Ovary (tissue), 9 donors: ENCODE measurements around the gene PTX4. TPM values are rescaled to one million over a fixed set of nuclear protein-coding genes. Genes with fewer than 3 reads are reported as not detected.

Source experiments
- DNase-seq, 5 donors: peaks; one replicate each; pipeline ENCODE4 v3.0.0-alpha.2; 2019 to 2020
- H3K27ac ChIP-seq, 2 donors: fragments of 200-600 bp; one replicate each; pipeline versions ENCODE4 v1.5.1 to v1.8.0; 2019 to 2022
- H3K27me3 ChIP-seq: fragments of 200-600 bp; one replicate; pipeline ENCODE4 v1.8.0; 2022
- H3K36me3 ChIP-seq: fragments of 200-600 bp; sonication (generic); one replicate; pipeline ENCODE4 v1.5.1; 2019
- H3K4me1 ChIP-seq: one replicate; pipeline ENCODE4 v1.8.1; 2013; ENCODE audit warnings: mild to moderate bottlenecking, moderate library complexity; ENCODE audit not compliant: insufficient read depth
- H3K4me3 ChIP-seq: fragments of 200-600 bp; sonication (generic); one replicate; pipeline ENCODE4 v1.5.1; 2017
- H3K9me3 ChIP-seq, 2 donors: fragments of 200-600 bp in 1 of 2; sonication (generic) in 1 of 2; one replicate each; pipeline versions ENCODE4 v1.5.1 to v1.8.1; 2013 to 2019; ENCODE audit warnings: mild to moderate bottlenecking in 1 of 2, moderate library complexity in 1 of 2
- CTCF ChIP-seq, 3 donors: fragments of 450-650 bp in 2 of 3; fragments of 200-600 bp in 1 of 3; IDR thresholded peaks; one replicate each; pipeline versions ENCODE4 v1.5.1 to v1.8.0; 2016 to 2022; ENCODE audit warnings: antibody characterized with exemption in 3 of 3, mild to moderate bottlenecking in 1 of 3
- EP300 ChIP-seq: sonication (generic); formaldehyde crosslinking; IDR thresholded peaks from one replicate; pipeline ENCODE4 v1.6.1; 2017; ENCODE audit warnings: antibody characterized with exemption
- POLR2A ChIP-seq: fragments of 450-650 bp; IDR thresholded peaks from one replicate; pipeline ENCODE4 v1.6.1; 2017; ENCODE audit warnings: antibody characterized with exemption, mild to moderate bottlenecking, moderate library complexity
- WGBS, 3 donors: extraction: QIAGEN DNeasy Blood & Tissue Kit in 1 of 3; methylation state at CpG; one replicate each; pipeline versions ENCODE4 v1.1.5 to v1.1.7; 2013 to 2017; 5-methylcytosine and 5-hydroxymethylcytosine counted together
- intact Hi-C, 4 donors: fragments of 100-400 bp; cut with DNase I; formaldehyde crosslinking; loops; one replicate each; pipeline versions ENCODE4 v1.11.0 to v1.15.1; 2022 to 2023
- polyA plus RNA-seq, 2 donors: library from polyadenylated mRNA; stranded (reverse); fragments of 200-250 nt in 1 of 2; fragments of 350-450 nt in 1 of 2; fragmentation: Illumina TruSeq in 1 of 2; extraction: RNeasy Lipid Tissue Mini Kit (QIAGEN cat#74804) in 1 of 2; gene quantifications; one replicate each; pipeline ENCODE4 v1.2.3, GENCODE V29; 2013 to 2014
- total RNA-seq, 7 donors: library from RNA; depleted of rRNA in 2 of 7; stranded (reverse); fragments of >200 nt in 2 of 7; fragmentation: NEBNext Ultra II Directional in 3 of 7; extraction: Animal tissue kit (Norgen Biotek cat#: 25700) in 3 of 7; gene quantifications; one replicate each; pipeline versions ENCODE4 v1.1.0 to v1.2.4, GENCODE V29; 2016 to 2023
- donor health status: DM: no; HTN: no; CAD: no; lungs with moderate emphysema.
- donor health status: DM: no; HTN: no; CAD: no.
- donor health status: Bipolar disorder and iron deficiency.
- donor health status: DM: yes; HTN: yes; CAD: no.
- donor health status: DM: no; HTN: no; CAD: no.
- donor health status: DM: yes; HTN: yes; CAD: no.

The PTX4 gene
- total and polyA plus RNA-seq, 9 donors = 0.05 to 0.40 (median 0.15) TPM; not detected in 6

- Histone ChIP-seq H3K27me3 (no peaks in the 10 kb centered on the region), H3K9me3 (no peaks in the 10 kb centered on the region), H3K36me3 (no peaks in the 10 kb centered on the region), H3K4me1 (peaks cover 3% of the 10 kb centered on the region), H3K4me3 (no peak overlapping the region), H3K27ac (no peak overlapping the region)
- no peak for DNase-seq
- WGBS, 3 donors = 84 to 94% (median 85%) methylated on average over 8 to 25 of the region's 25 CpGs
- TF ChIP-seq CTCF (IDR thresholded peaks at IDR 0.05) (no peak), POLR2A (no peak), EP300 (no peak)
- intact Hi-C loops = no loop called here
These were observed 43.1 kb downstream of the PTX4 start for GRCh38 chr16:1445518-1446203.

- Histone ChIP-seq H3K36me3 (no peaks in the 10 kb centered on the region), H3K27me3 (no peaks in the 10 kb centered on the region), H3K9me3 (no peaks in the 10 kb centered on the region), H3K4me1 (peaks cover 3% of the 10 kb centered on the region), H3K27ac (no peak overlapping the region), H3K4me3 (no peak overlapping the region)
- no peak for DNase-seq
- intact Hi-C loops = no loop called here
- 85 to 88% (median 85%) methylated on average over 44 to 48 of the region's 48 CpGs for WGBS, 3 donors
- no peak for TF ChIP-seq EP300
- no peak for TF ChIP-seq CTCF (IDR thresholded peaks at IDR 0.05)
- no peak for TF ChIP-seq POLR2A
These were observed 43.8 kb downstream of the PTX4 start for GRCh38 chr16:1444730-1445517.

GRCh38 chr16:1443980-1444729 lies 44.6 kb downstream of the PTX4 start, which contains the start of gene CCDC154:
CCDC154 (minus strand) TSS chr16:1444556; CDS start chr16:1444322, 234 bp downstream.
- DNase-seq = no peak
- WGBS, 3 donors = 65 to 76% (median 75%) methylated on average over 22 to 27 of the region's 27 CpGs
- H3K4me1 ChIP-seq = peaks cover 3% of the 10 kb centered on the region
- no peaks in the 10 kb centered on the region for H3K9me3 ChIP-seq
- H3K27ac ChIP-seq = no peak within 1 kb of the TSS
- no peak within 1 kb of the TSS for H3K4me3 ChIP-seq
- no peaks in the 10 kb centered on the region for H3K36me3 ChIP-seq
- no peaks in the 10 kb centered on the region for H3K27me3 ChIP-seq
- intact Hi-C loops = no loop called here
- TF ChIP-seq POLR2A = no peak
- no peak for TF ChIP-seq CTCF (IDR thresholded peaks at IDR 0.05)
- TF ChIP-seq EP300 = no peak

DNA sequence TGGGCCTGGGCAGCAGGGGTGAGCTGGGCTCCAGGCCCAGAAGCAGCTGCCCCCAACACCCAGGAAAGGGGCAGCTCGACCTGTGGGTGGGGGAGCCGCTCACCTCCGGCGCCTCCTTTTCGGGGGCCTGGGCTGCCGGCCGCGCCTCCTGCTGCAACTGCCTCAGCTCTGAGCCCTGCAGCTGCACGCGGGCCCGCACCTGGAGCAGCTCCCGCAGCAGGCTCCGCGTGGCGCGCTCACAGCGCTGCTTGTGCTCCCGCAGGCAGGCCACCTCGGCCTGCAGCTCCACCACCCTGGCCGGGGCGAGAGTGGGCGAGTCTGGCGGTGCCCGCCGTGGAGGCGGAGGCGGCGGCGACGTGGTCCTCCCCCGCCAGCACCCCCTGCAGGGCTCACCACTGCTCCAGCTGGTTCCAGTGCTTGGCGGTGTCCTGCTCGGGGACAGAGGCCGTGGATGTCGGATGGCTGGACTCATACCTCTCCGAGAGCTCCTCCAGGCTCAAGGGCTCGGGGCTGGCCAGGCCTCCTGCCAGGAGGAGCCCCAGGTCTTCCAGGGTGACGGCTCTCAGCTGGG lies 45.3 kb downstream of the PTX4 start:
- H3K27ac ChIP-seq = no peak overlapping the region
- no peak for DNase-seq
- TF ChIP-seq CTCF (IDR thresholded peaks at IDR 0.05) (no peak), POLR2A (no peak), EP300 (no peak)
- H3K27me3 ChIP-seq = no peaks in the 10 kb centered on the region
- no peaks in the 10 kb centered on the region for H3K36me3 ChIP-seq
- WGBS, 3 donors = 35 to 67% (median 52%) methylated on average over 19 to 38 of the region's 38 CpGs
- no peaks in the 10 kb centered on the region for H3K9me3 ChIP-seq
- peaks cover 3% of the 10 kb centered on the region for H3K4me1 ChIP-seq
- intact Hi-C loops = no loop called here
- H3K4me3 ChIP-seq = no peak overlapping the region
